Fibroblast of peridontal ligament (primary cell): ENCODE data around the gene LMNA.
"Not testable (repeated sequence)": the region's sequence is repeated elsewhere in the genome, so short reads cannot be mapped to it uniquely, and the experiment has no call there.

Source experiments
- DNase-seq: peaks from one replicate; pipeline ENCODE4 v3.0.0-alpha.2; 2010; ENCODE audit errors: extremely low read depth

The LMNA gene

GRCh38 chr1:156162430-156163037 lies 48.0 kb downstream of the LMNA start:
- DNase-seq = no peak

GRCh38 chr1:156163712-156164111 lies 49.2 kb downstream of the LMNA start:
- DNase-seq = no peak

GRCh38 chr1:156164125-156164831 lies 49.8 kb downstream of the LMNA start:
- DNase-seq = peak; percentile 54

GRCh38 chr1:156165083-156165482 lies 50.6 kb downstream of the LMNA start:
- no peak for DNase-seq

- DNase-seq = peak; percentile 55
Measured at GRCh38 chr1:156167536-156167935, 53.0 kb downstream of the LMNA start.

GRCh38 chr1:156172696-156173470 lies 58.4 kb downstream of the LMNA start:
- no peak for DNase-seq

- no peak for DNase-seq
Measured at GRCh38 chr1:156176610-156177210, 62.2 kb downstream of the LMNA start.

GRCh38 chr1:156177919-156178654 lies 63.6 kb downstream of the LMNA start:
- no peak for DNase-seq

- no peak for DNase-seq
Measured at GRCh38 chr1:156180471-156180870, 66.0 kb downstream of the LMNA start.

- not testable (repeated sequence) for DNase-seq
Measured at GRCh38 chr1:156181391-156181924, 66.9 kb downstream of the LMNA start.

GRCh38 chr1:156182010-156182779 lies 67.7 kb downstream of the LMNA start:
- DNase-seq = not testable (repeated sequence)

- DNase-seq = not testable (repeated sequence)
Measured at GRCh38 chr1:156186347-156187177, 72.1 kb downstream of the LMNA start.
